ENCODE data around the gene RIN3.

DNA sequence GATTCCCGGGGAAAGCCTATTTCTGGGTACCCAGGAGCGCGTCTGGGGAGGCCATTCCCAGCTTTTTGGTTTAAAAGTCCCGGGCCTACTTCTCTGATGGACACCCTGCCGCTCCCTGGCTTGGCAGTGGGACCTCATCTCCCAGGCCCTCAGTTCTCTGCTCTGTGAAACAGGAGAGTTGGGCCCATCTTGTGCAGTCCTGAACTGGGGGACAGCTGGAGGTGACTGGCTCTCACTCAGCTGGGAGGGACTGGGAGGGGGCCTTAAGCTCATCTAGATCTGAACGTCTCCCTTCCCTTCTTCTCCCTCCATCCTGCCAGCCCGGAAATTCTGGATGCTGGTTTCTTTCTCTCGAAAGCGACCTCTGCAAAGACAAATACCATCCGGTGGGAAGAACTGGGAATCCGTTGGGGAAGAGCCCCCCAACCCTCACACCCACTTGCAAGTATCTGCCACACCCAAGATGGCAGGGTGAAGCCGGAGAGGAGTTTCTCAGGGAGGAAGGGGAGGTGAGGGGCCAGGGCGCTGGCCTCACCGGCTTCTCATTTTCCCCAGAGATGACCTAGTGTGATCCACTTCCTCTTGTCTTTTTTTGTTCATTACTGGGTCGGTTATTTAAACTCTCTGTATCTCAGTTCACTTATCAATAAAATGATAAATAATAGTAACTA lies 1.4 kb downstream of the RIN3 start:
- TF ChIP-seq, protein P1, sequence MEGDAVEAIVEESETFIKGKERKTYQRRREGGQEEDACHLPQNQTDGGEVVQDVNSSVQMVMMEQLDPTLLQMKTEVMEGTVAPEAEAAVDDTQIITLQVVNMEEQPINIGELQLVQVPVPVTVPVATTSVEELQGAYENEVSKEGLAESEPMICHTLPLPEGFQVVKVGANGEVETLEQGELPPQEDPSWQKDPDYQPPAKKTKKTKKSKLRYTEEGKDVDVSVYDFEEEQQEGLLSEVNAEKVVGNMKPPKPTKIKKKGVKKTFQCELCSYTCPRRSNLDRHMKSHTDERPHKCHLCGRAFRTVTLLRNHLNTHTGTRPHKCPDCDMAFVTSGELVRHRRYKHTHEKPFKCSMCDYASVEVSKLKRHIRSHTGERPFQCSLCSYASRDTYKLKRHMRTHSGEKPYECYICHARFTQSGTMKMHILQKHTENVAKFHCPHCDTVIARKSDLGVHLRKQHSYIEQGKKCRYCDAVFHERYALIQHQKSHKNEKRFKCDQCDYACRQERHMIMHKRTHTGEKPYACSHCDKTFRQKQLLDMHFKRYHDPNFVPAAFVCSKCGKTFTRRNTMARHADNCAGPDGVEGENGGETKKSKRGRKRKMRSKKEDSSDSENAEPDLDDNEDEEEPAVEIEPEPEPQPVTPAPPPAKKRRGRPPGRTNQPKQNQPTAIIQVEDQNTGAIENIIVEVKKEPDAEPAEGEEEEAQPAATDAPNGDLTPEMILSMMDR (IDR thresholded peaks at IDR 0.05), result no peak
- no peak for TF ChIP-seq POLR2A (IDR thresholded peaks at IDR 0.05)
